Fibroblast of mammary gland (primary cell): ENCODE data around the gene PAH.
A peak's percentile ranks its signal among the peaks of the same experiment; 100 is the strongest.

ENCODE experiments used
- DNase-seq: peaks from one replicate; pipeline ENCODE4 v3.0.0-alpha.2; 2010; ENCODE audit warnings: low read depth
- H3K4me3 ChIP-seq: 2 replicates; pipeline ENCODE4 v1.5.1; 2011; ENCODE audit warnings: low read depth, mild to moderate bottlenecking, low read length, moderate library complexity; ENCODE audit not compliant: control insufficient read depth
- CTCF ChIP-seq: conservative IDR thresholded peaks from 2 replicates; pipeline ENCODE4 v1.5.1; 2011; ENCODE audit warnings: low read depth, low read length, inconsistent platforms; ENCODE audit not compliant: control insufficient read depth, insufficient read depth

The PAH gene

GRCh38 chr12:102962532-102962931 lies 45.5 kb upstream of the PAH start:
- no peak overlapping the region for H3K4me3 ChIP-seq
- DNase-seq = no peak
- TF ChIP-seq CTCF = no peak

- H3K4me3 ChIP-seq = no peak overlapping the region
- TF ChIP-seq CTCF = no peak
- no peak for DNase-seq
These were observed 44.4 kb upstream of the PAH start for GRCh38 chr12:102961466-102961855.

- TF ChIP-seq CTCF = no peak
- DNase-seq = no peak
- H3K4me3 ChIP-seq = no peak overlapping the region
These were observed 43.9 kb upstream of the PAH start for GRCh38 chr12:102960766-102961465.

DNA sequence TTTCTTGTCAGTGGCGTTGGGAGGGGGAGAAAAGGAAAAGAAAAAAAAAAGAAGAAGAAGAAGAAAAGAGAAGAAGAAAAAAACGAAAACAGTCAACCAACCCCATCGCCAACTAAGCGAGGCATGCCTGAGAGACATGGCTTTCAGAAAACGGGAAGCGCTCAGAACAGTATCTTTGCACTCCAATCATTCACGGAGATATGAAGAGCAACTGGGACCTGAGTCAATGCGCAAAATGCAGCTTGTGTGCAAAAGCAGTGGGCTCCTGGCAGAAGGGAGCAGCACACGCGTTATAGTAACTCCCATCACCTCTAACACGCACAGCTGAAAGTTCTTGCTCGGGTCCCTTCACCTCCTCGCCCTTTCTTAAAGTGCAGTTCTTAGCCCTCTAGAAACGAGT lies 42.3 kb upstream of the PAH start:
- no peak for TF ChIP-seq CTCF
- no peak for DNase-seq
- no peak overlapping the region for H3K4me3 ChIP-seq

DNA sequence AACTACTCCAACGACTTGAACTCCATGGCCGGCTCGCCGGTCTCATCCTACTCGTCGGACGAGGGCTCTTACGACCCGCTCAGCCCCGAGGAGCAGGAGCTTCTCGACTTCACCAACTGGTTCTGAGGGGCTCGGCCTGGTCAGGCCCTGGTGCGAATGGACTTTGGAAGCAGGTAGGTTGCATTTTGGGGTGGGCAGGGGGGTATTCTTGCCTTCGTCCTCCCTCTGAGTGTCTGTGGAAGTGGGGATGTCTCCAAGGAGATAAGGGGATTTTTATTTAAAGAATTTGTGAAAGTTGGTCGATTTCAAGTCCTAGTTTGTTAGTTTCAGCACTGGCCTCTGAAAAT lies 41.8 kb upstream of the PAH start:
- no peak for TF ChIP-seq CTCF
- H3K4me3 ChIP-seq = no peak overlapping the region
- DNase-seq = no peak

GRCh38 chr12:102958073-102958829 lies 41.2 kb upstream of the PAH start:
- DNase-seq = peak; percentile 22

More at GRCh38 chr12:102958073-102958829, 41.2 kb upstream of the PAH start:
- H3K4me3 ChIP-seq = no peak overlapping the region
- TF ChIP-seq CTCF = no peak
